NT2/D1 (cell line): ENCODE results near the gene CRP.

Experiments used
- DNase-seq: peaks from one replicate; pipeline ENCODE4 v3.0.0-alpha.2; 2011; ENCODE audit warnings: low read depth, low spot score
- H3K27me3 ChIP-seq: 2 replicates; pipeline ENCODE4 v1.6.0; 2011; ENCODE audit warnings: mild to moderate bottlenecking; ENCODE audit not compliant: insufficient read length, insufficient read depth
- H3K36me3 ChIP-seq: 2 replicates; pipeline ENCODE4 v1.6.1; 2011; ENCODE audit warnings: mild to moderate bottlenecking, low read length, mixed read lengths; ENCODE audit not compliant: insufficient read depth, insufficient read length
- H3K4me1 ChIP-seq: 2 replicates; pipeline ENCODE4 v1.5.1; 2011; ENCODE audit not compliant: insufficient read depth, insufficient read length
- H3K4me3 ChIP-seq: 2 replicates; pipeline ENCODE4 v1.5.1; 2011; ENCODE audit warnings: low read depth; ENCODE audit not compliant: insufficient read length
- H3K9ac ChIP-seq: 2 replicates; pipeline ENCODE4 v1.6.0; 2011; ENCODE audit warnings: low read depth; ENCODE audit not compliant: insufficient read length
- H3K9me3 ChIP-seq: 2 replicates; pipeline ENCODE4 v1.5.1; 2011; ENCODE audit warnings: mild to moderate bottlenecking, low read length; ENCODE audit not compliant: insufficient read depth
- SUZ12 ChIP-seq: IDR thresholded peaks from 2 replicates; pipeline ENCODE4 v1.6.1; 2011; ENCODE audit not compliant: insufficient read length, insufficient read depth; ENCODE audit errors: extremely low read depth
- YY1 ChIP-seq: IDR thresholded peaks from 2 replicates; pipeline ENCODE4 v1.6.1; 2011; ENCODE audit not compliant: insufficient read length, insufficient read depth
- ZNF274 ChIP-seq: IDR thresholded peaks from 2 replicates; pipeline ENCODE4 v1.6.1; 2011; ENCODE audit warnings: mild to moderate bottlenecking, low read depth, low read length

Gene CRP, protein sequence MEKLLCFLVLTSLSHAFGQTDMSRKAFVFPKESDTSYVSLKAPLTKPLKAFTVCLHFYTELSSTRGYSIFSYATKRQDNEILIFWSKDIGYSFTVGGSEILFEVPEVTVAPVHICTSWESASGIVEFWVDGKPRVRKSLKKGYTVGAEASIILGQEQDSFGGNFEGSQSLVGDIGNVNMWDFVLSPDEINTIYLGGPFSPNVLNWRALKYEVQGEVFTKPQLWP

DNA sequence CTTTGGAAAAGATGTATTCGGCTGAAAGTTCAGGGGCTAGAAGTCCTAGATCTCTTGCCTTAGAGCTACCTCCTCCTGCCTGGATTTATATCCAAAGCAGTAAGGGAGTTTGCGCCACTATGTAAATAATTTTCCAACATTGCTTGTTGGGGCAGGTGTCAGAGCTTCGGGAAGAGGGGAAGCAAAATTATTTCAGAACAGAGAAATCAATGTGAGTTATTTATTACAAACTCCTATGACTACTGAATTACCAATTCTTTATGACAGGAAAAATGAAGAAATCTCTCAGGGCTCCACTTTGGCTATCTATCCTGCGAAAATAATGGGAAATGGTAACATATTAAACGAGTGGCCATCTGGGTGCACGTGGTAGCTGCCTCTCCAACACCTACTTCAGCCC lies at the start of gene CRP:
Gene CRP, minus strand, starts transcription at position 61 of the 400 bp plus-strand sequence. CDS start 104 bp downstream, outside the sequence.
- H3K36me3 ChIP-seq, result no peaks in the 10 kb centered on the region
- peaks cover 30% of the 10 kb centered on the region for H3K9me3 ChIP-seq
- TF ChIP-seq SUZ12, result no peak
- no peak for TF ChIP-seq ZNF274
- no peak for TF ChIP-seq YY1
- H3K4me1 ChIP-seq, result no peaks in the 10 kb centered on the region
- no peak for DNase-seq
- no peak within 1 kb of the TSS for H3K9ac ChIP-seq
- H3K27me3 ChIP-seq, result no peaks in the 10 kb centered on the region
- H3K4me3 ChIP-seq, result no peak within 1 kb of the TSS

DNA sequence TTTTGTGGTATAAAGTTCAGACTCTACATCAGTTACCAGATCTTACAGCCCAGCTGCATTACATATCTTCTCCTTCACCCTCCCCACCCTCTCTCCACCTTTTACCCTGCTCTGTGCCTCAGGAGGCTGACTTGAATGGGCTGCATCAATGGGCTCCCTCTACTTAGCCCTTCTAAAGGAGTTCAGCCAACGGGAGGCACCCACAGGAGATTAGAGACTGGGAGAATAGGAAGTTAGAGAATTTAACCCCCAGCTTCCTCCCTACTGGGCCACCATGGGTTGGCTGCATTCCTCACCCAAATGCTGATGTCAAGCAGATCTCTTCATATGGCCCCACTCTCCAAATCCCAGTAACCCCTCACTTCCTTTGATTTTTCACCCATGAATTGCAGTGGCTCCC lies 49.3 kb upstream of the CRP start:
- TF ChIP-seq SUZ12 (no peak), ZNF274 (no peak), YY1 (no peak)
- no peaks in the 10 kb centered on the region for H3K4me1 ChIP-seq
- no peak overlapping the region for H3K4me3 ChIP-seq
- H3K9ac ChIP-seq, result no peak overlapping the region
- H3K27me3 ChIP-seq, result no peaks in the 10 kb centered on the region
- no peak for DNase-seq
- no peaks in the 10 kb centered on the region for H3K36me3 ChIP-seq
- peaks cover 8% of the 10 kb centered on the region; the same call in 1 of the 2 replicates for H3K9me3 ChIP-seq

DNA sequence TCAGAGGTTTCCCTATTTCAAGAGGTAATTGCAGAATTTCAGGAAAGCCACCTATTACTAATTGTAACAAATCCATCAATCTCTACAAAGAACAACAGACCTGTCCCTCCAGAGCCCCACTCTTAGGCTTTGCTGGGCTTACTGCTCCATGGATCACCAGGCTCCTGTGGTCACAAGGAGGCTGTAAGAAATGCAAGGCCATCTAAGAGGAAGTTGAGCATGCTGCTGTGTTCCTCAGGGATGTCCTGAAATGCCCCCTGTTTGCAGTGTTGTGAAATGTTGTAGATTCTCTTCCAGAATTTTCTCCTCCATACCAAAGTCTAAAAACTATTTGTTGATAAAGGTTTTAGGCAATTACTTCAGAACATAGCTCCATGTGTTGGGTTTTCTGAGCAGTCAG lies 42.0 kb upstream of the CRP start:
- H3K9me3 ChIP-seq, result no peaks in the 10 kb centered on the region
- TF ChIP-seq SUZ12 (no peak), YY1 (no peak), ZNF274 (no peak)
- H3K36me3 ChIP-seq, result no peaks in the 10 kb centered on the region
- H3K27me3 ChIP-seq, result no peaks in the 10 kb centered on the region
- H3K4me3 ChIP-seq, result no peak overlapping the region
- DNase-seq, result no peak
- H3K4me1 ChIP-seq, result no peaks in the 10 kb centered on the region
- H3K9ac ChIP-seq, result no peak overlapping the region

DNA sequence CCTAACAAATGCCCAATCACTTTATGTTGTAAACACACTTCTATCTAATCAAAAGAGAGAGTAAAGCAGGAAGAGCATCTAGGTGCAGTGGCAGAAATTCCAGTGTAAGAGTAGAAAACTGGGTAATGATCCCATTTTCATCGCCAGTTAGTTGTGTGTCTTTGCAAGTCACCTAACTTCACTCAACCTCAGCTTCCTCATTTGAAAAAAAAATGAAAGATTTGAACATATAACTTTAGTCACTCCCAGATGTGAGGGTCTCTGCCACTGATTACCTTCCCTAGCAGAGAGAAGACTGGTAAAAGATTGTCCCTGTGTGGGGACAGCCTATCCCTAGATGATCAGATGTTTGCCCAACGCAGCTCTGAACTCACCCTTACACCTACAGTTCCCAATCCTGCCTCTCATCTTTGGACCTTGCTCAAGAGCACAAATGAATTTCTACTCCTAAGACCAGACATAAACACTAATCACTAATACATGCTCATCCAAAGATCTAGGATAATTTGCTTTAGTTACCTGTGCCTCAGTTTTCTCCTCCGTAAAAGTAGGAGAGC lies 41.1 kb upstream of the CRP start:
- no peaks in the 10 kb centered on the region for H3K9me3 ChIP-seq
- no peaks in the 10 kb centered on the region for H3K4me1 ChIP-seq
- no peaks in the 10 kb centered on the region for H3K27me3 ChIP-seq
- no peak for DNase-seq
- no peaks in the 10 kb centered on the region for H3K36me3 ChIP-seq
- TF ChIP-seq ZNF274 (no peak), YY1 (no peak), SUZ12 (no peak)
- no peak overlapping the region for H3K4me3 ChIP-seq
- no peak overlapping the region for H3K9ac ChIP-seq

DNA sequence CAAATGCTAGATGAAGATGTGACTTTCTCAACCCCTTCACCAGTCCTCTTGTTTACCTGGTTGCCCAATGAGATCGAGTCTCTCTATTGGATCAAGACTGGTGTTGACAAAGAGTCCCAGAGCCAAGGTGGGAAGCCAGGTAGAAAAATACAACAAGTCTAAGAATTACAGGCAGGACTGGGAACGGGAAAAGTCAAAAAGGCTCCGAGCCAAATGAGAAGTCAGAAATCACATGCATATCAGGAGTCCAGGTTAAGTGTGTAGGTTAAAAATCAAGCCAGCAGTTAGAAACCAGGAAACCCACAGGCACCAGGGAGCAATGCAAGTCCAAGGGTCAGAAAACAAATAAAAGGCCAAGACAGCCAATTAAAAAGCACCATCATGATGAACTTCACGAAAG lies 39.0 kb upstream of the CRP start:
- Histone ChIP-seq H3K4me1 (no peaks in the 10 kb centered on the region), H3K9me3 (no peaks in the 10 kb centered on the region), H3K9ac (no peak overlapping the region), H3K36me3 (no peaks in the 10 kb centered on the region), H3K4me3 (no peak overlapping the region), H3K27me3 (no peaks in the 10 kb centered on the region)
- no peak for DNase-seq
- TF ChIP-seq SUZ12 (no peak), ZNF274 (no peak), YY1 (no peak)

DNA sequence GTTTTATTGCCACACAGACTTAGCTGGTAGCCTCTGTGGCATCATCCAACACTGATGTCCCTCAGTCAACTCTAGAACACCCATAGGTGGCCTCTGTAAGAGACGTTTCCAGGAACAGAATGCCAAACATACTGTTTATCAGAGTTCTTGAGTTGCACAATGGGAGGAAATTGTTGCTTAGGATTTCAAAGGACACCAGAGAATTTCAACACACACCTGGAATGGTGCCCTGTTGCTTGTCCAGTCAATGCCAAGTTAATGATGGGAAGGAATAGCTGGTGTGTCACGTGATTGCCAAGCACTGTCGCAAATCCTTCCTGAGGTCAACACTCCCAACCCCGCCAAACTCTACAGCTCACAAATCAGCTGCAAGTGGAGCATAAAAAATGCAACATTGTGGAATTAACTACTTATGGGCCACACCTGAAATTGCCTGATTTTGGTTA lies 37.8 kb upstream of the CRP start:
- DNase-seq, result no peak
- H3K9me3 ChIP-seq, result no peaks in the 10 kb centered on the region
- no peak overlapping the region for H3K4me3 ChIP-seq

DNA sequence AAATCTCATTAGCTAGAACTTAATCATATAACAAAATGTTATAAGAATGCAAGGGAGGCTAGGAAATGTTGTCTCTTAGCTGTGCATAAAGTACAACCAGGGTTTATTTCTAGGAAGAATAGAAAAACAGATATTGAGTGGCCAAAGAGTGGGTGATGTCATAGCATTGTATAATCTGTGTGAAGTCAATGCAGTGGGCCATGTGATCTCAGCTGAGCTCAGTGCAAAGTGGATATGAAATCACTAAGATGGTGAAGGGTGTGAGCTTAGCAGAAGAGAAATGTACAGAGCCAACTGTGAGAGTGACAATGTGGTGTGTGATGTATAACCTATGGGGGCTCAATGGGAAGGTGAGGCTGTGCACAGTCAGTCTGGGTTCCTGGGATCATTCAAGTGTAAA lies 36.6 kb upstream of the CRP start:
- H3K4me3 ChIP-seq, result no peak overlapping the region
- no peak for TF ChIP-seq SUZ12
- no peak for TF ChIP-seq YY1
- TF ChIP-seq ZNF274, result no peak
- no peaks in the 10 kb centered on the region for H3K36me3 ChIP-seq
- H3K4me1 ChIP-seq, result no peaks in the 10 kb centered on the region
- H3K9ac ChIP-seq, result no peak overlapping the region
- DNase-seq, result no peak
- no peaks in the 10 kb centered on the region for H3K9me3 ChIP-seq
- no peaks in the 10 kb centered on the region for H3K27me3 ChIP-seq

More for the DNA sequence above, 37.8 kb upstream of the CRP start:
- no peaks in the 10 kb centered on the region for H3K36me3 ChIP-seq
- no peaks in the 10 kb centered on the region for H3K4me1 ChIP-seq
- H3K27me3 ChIP-seq, result no peaks in the 10 kb centered on the region
- TF ChIP-seq ZNF274, result no peak
- H3K9ac ChIP-seq, result no peak overlapping the region
